OCI-LY7 (cell line): ENCODE results near the gene PIGC.

Experiments
- EZH2phosphoT487 ChIP-seq: fragments of 200-600 bp; sonication (generic); IDR thresholded peaks from 2 replicates; pipeline ENCODE4 v1.6.1; 2018; ENCODE audit warnings: low read depth, borderline replicate concordance, mild to moderate bottlenecking, mixed run types, antibody characterized with exemption, low read length, moderate library complexity, mixed read lengths
- TF ChIP-seq, protein P1 (sequence below): fragments of 200-600 bp; sonication (generic); conservative IDR thresholded peaks from 2 replicates; pipeline ENCODE4 v1.5.1; 2014; ENCODE audit warnings: mild to moderate bottlenecking, antibody characterized with exemption, low read length, moderate library complexity, mixed read lengths

DNA sequence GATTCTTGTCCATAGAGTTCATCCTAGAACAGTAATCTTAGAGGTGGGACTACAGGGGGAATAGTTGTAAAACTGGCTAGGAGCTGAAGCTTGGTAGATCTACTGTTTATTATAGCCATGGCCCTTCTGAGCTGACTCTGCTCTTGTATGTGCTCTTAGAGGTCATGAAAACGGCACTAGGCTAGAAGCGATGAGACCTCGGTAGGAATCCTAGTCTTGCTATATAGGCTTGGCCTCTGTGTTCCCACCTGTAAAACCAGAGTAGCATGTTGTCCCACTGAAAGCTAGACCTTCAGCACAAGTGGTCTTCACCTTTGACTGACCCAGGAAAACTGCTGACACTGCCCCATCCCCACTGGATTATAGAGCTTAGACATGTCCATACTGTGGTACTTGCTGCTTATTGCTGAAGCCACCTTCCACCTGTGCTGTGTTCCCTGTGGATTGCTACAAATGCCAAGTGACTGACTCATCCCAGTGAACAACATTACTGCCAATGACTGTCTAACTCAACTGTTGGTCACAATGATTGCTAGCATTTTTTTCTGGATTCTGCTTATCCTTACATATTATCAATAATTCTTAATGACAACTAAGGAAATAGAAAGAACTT, 23.0 kb upstream of the PIGC start:
- TF ChIP-seq, protein P1, sequence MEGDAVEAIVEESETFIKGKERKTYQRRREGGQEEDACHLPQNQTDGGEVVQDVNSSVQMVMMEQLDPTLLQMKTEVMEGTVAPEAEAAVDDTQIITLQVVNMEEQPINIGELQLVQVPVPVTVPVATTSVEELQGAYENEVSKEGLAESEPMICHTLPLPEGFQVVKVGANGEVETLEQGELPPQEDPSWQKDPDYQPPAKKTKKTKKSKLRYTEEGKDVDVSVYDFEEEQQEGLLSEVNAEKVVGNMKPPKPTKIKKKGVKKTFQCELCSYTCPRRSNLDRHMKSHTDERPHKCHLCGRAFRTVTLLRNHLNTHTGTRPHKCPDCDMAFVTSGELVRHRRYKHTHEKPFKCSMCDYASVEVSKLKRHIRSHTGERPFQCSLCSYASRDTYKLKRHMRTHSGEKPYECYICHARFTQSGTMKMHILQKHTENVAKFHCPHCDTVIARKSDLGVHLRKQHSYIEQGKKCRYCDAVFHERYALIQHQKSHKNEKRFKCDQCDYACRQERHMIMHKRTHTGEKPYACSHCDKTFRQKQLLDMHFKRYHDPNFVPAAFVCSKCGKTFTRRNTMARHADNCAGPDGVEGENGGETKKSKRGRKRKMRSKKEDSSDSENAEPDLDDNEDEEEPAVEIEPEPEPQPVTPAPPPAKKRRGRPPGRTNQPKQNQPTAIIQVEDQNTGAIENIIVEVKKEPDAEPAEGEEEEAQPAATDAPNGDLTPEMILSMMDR = no peak
- no peak for TF ChIP-seq EZH2phosphoT487
